OCI-LY1 (cell line): ENCODE data around the gene PARD3B.

Experiments used
- EZH2 ChIP-seq: fragments of 200-600 bp; sonication (generic), shearing (Covaris generic); IDR thresholded peaks from 2 replicates; pipeline ENCODE4 v1.8.0; 2017; ENCODE audit warnings: borderline replicate concordance, mixed run types, mild to moderate bottlenecking, antibody characterized with exemption, low read length, moderate library complexity, mixed read lengths
- TF ChIP-seq, protein P1 (sequence below): fragments of 200-600 bp; sonication (generic), shearing (Covaris generic); IDR thresholded peaks from 2 replicates; pipeline ENCODE4 v1.5.1; 2017; ENCODE audit warnings: mild to moderate bottlenecking, antibody characterized with exemption, low read length, moderate library complexity, mixed read lengths

DNA sequence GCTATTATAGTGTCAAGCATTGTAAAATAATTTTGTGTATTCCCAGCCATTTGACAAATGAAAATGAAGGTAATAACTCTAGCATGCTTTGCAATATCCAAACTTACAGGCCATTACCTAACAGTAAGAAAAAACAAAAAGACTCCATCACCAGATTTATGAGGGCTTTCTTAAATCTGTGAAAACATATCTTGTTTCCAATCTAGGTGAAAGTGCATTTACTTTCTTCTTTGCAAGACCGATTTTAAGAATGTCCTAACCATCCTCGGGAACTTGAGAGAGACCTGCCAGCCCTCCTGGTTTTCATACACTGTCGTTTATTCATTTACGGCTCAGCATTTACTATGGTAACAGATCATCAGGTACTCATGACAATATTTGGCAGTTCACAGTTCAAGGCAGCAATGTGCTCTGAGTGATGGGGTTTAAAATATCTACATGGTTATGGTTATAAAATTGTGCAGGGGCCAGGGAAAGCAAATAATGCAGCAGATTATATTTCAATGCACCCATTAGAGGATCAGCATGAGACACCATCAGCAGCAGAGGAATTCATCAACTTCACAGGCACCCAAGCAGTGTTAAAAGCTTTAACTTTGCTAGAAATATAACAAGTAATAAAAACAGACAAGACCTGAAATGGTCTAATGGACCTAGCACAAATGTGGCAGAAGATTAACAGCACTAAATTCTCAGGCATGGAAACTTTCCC, 34.4 kb upstream of the PARD3B start:
- TF ChIP-seq EZH2, result no peak
- TF ChIP-seq, protein P1, sequence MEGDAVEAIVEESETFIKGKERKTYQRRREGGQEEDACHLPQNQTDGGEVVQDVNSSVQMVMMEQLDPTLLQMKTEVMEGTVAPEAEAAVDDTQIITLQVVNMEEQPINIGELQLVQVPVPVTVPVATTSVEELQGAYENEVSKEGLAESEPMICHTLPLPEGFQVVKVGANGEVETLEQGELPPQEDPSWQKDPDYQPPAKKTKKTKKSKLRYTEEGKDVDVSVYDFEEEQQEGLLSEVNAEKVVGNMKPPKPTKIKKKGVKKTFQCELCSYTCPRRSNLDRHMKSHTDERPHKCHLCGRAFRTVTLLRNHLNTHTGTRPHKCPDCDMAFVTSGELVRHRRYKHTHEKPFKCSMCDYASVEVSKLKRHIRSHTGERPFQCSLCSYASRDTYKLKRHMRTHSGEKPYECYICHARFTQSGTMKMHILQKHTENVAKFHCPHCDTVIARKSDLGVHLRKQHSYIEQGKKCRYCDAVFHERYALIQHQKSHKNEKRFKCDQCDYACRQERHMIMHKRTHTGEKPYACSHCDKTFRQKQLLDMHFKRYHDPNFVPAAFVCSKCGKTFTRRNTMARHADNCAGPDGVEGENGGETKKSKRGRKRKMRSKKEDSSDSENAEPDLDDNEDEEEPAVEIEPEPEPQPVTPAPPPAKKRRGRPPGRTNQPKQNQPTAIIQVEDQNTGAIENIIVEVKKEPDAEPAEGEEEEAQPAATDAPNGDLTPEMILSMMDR, result no peak
